Lung (tissue), 12 donors: ENCODE results near the gene ELN. TPM values are rescaled to one million over a fixed set of nuclear protein-coding genes. Genes with fewer than 3 reads are reported as not detected.

Experiments used
- ATAC-seq: fragments of 200-7000 bp; cut with Tn5 transposase; one replicate; pipeline ENCODE4 v1.9.1; 2020; ENCODE audit warnings: moderate number of reproducible peaks; ENCODE audit not compliant: insufficient read depth, low FRiP score
- DNase-seq, 3 donors: peaks; one replicate each; pipeline ENCODE4 v3.0.0-alpha.2; 2013 to 2017
- H3K27ac ChIP-seq, 2 donors: one replicate each; pipeline ENCODE4 v1.5.1; 2013; ENCODE audit warnings: mild to moderate bottlenecking in 2 of 2, moderate library complexity in 2 of 2, control low read depth in 1 of 2, inconsistent platforms in 1 of 2, low read depth in 1 of 2, low read length in 1 of 2
- H3K27me3 ChIP-seq, 3 donors: one replicate each; pipeline ENCODE4 v1.5.1; 2013; ENCODE audit warnings: low read length in 2 of 3; ENCODE audit not compliant: control insufficient read depth in 3 of 3, insufficient read depth in 3 of 3
- H3K36me3 ChIP-seq, 4 donors: one replicate each; pipeline ENCODE4 v1.5.1; 2013; ENCODE audit warnings: low read length in 4 of 4, mild to moderate bottlenecking in 1 of 4, moderate library complexity in 1 of 4; ENCODE audit not compliant: control insufficient read depth in 4 of 4, insufficient read depth in 4 of 4
- H3K4me1 ChIP-seq, 5 donors: one replicate each; pipeline ENCODE4 v1.5.1; 2013; ENCODE audit warnings: low read length in 5 of 5, mild to moderate bottlenecking in 2 of 5, moderate library complexity in 1 of 5; ENCODE audit not compliant: control insufficient read depth in 5 of 5, insufficient read depth in 5 of 5
- H3K4me3 ChIP-seq: one replicate; pipeline ENCODE4 v1.5.1; 2013; ENCODE audit warnings: mild to moderate bottlenecking, control low read depth, moderate library complexity
- H3K9ac ChIP-seq, 2 donors: one replicate each; pipeline ENCODE4 v1.5.1; 2013; ENCODE audit warnings: low read length in 2 of 2, control low read depth in 1 of 2; ENCODE audit not compliant: insufficient read depth in 1 of 2
- H3K9me3 ChIP-seq, 4 donors: one replicate each; pipeline ENCODE4 v1.5.1; 2013; ENCODE audit warnings: low read length in 3 of 4, mild to moderate bottlenecking in 1 of 4, moderate library complexity in 1 of 4; ENCODE audit not compliant: control insufficient read depth in 4 of 4, insufficient read depth in 3 of 4
- WGBS, 2 donors: extraction: QIAGEN DNeasy Blood & Tissue Kit; methylation state at CpG; one replicate each; pipeline ENCODE4 v1.1.7; 2013; 5-methylcytosine and 5-hydroxymethylcytosine counted together
- polyA plus RNA-seq, 2 donors: library from polyadenylated mRNA; stranded (reverse); fragments of 200-250 nt; gene quantifications; one replicate each; pipeline ENCODE4 v1.2.1, GENCODE V29; 2013
- total RNA-seq, 2 donors: library from RNA; depleted of rRNA in 1 of 2; stranded (reverse); fragments of >200 nt in 1 of 2; gene quantifications; one replicate each; pipeline ENCODE4 v1.2.1, GENCODE V29; 2014 to 2021
- TF ChIP-seq, protein P1 (sequence below): IDR thresholded peaks from 2 replicates; pipeline ENCODE4 v1.5.1; 2012; ENCODE audit warnings: mild to moderate bottlenecking; ENCODE audit errors: control extremely low read depth, extremely low read depth
- donor health status: control.
- donor health status: control.
- donor health status: Bipolar disorder and iron deficiency.
- donor health status: healthy.
- donor health status: DM: yes; HTN: yes; CAD: no.

ELN gene
- total and polyA plus RNA-seq, 4 donors = 60.4 to 274 (median 125) TPM

GRCh38 chr7:73980206-73980605, 47.8 kb upstream of the ELN start:
- no peaks in the 10 kb centered on the region for H3K36me3 ChIP-seq
- 90 to 93% methylated on average over 6 of the region's 6 CpGs for WGBS, 2 donors
- peaks cover 0 to 19% (median 4%) of the 10 kb centered on the region in 5 donors for H3K4me1 ChIP-seq
- DNase-seq (no peak), ATAC-seq (no peak)
- H3K9me3 ChIP-seq = no peaks in the 10 kb centered on the region
- no peak overlapping the region for H3K27ac ChIP-seq
- no peak overlapping the region for H3K4me3 ChIP-seq
- H3K27me3 ChIP-seq = peaks cover 0 to 6% (median 0%) of the 10 kb centered on the region in 3 donors
- H3K9ac ChIP-seq = no peak overlapping the region
- TF ChIP-seq, protein P1, sequence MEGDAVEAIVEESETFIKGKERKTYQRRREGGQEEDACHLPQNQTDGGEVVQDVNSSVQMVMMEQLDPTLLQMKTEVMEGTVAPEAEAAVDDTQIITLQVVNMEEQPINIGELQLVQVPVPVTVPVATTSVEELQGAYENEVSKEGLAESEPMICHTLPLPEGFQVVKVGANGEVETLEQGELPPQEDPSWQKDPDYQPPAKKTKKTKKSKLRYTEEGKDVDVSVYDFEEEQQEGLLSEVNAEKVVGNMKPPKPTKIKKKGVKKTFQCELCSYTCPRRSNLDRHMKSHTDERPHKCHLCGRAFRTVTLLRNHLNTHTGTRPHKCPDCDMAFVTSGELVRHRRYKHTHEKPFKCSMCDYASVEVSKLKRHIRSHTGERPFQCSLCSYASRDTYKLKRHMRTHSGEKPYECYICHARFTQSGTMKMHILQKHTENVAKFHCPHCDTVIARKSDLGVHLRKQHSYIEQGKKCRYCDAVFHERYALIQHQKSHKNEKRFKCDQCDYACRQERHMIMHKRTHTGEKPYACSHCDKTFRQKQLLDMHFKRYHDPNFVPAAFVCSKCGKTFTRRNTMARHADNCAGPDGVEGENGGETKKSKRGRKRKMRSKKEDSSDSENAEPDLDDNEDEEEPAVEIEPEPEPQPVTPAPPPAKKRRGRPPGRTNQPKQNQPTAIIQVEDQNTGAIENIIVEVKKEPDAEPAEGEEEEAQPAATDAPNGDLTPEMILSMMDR = no peak

GRCh38 chr7:73981933-73982332, 46.0 kb upstream of the ELN start:
- H3K9me3 ChIP-seq = no peaks in the 10 kb centered on the region
- TF ChIP-seq, protein P1 = no peak
- peaks cover 0 to 19% (median 5%) of the 10 kb centered on the region in 5 donors for H3K4me1 ChIP-seq
- H3K27me3 ChIP-seq = peaks cover 0 to 4% (median 0%) of the 10 kb centered on the region in 3 donors
- no peak overlapping the region for H3K27ac ChIP-seq
- DNase-seq (no peak), ATAC-seq (no peak)
- H3K36me3 ChIP-seq = no peaks in the 10 kb centered on the region
- no peak overlapping the region for H3K9ac ChIP-seq
- WGBS, 2 donors = 86 to 94% methylated on average over 7 of the region's 7 CpGs
- H3K4me3 ChIP-seq = no peak overlapping the region

DNA sequence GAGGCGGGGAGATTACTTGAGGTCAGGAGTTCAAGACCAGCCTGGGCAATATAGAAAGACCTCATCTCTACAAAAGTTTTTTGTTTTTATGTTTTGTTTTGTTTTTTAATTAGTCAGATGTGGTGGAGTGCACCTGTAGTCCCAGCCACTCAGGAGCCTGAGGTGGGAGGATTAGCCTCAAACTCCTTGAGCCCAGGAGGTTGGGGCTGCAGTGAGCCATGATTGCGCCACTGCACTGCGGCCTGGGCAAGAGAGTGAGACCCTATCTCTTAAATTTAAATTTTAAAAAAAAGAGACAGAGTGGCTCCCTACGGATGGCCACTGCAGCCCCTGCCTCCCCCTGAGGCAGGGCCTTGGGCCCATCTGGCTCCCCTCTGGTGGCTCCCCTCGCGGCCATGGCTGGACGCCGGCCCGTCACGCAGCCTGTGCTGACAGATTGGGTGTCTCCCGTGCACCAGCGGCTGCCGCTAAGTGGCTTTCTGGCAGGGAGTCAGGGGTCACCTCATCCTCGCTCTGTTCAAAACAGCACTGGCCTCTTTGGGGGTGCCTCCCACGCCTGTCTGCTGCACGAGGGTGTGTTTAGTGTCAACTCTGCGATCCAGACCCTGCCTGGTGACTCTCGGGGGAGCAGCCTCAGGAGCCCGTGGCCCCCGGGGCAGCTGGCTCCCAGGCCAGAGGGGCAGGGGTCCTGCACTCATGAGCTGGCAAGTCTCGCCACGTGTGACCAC, 44.4 kb upstream of the ELN start:
- ATAC-seq = no peak
- H3K9ac ChIP-seq = no peak overlapping the region
- no peaks in the 10 kb centered on the region for H3K36me3 ChIP-seq
- H3K4me1 ChIP-seq = peaks cover 0 to 16% (median 5%) of the 10 kb centered on the region in 5 donors
- H3K27ac ChIP-seq = no peak overlapping the region
- TF ChIP-seq, protein P1 = no peak
- H3K4me3 ChIP-seq = no peak overlapping the region
- H3K9me3 ChIP-seq = no peaks in the 10 kb centered on the region
- DNase-seq = peak; percentile 66 to 82 (median 73)
- H3K27me3 ChIP-seq = peaks cover 0 to 4% (median 0%) of the 10 kb centered on the region in 3 donors
- WGBS, 2 donors = 78 to 81% methylated on average over 22 of the region's 22 CpGs
